ENCODE data around the gene JAK3. TPM values are rescaled to one million over a fixed set of nuclear protein-coding genes. Genes with fewer than 3 reads are reported as not detected.

JAK3 gene
- total and polyA plus RNA-seq, 10 of the 15 experiments (the other 5 are each of a cell fraction or from before 2014, with no cell fraction given) = 7.8 to 67.9 (median 33.3) TPM

GRCh38 chr19:17796013-17796837, 51.6 kb downstream of the JAK3 start:
- Histone ChIP-seq H2AFZ (ENCODE audit: control insufficient read depth, low read depth, low read length) (no peak overlapping the region), H3K4me3 (no peak overlapping the region), H4K20me1 (ENCODE audit: control insufficient read depth, insufficient read depth) (no peaks in the 10 kb centered on the region), H3K4me2 (ENCODE audit: control insufficient read depth, insufficient read depth) (no peak overlapping the region), H3K9ac (ENCODE audit: control insufficient read depth, insufficient read depth, low read length) (no peak overlapping the region), H3K36me3 (ENCODE audit: control insufficient read depth in 2 of 2, insufficient read depth in 2 of 2, low read length in 1 of 2) (no peaks in the 10 kb centered on the region), H3K27me3 (replicated peaks in 1 of 2; ENCODE audit: control insufficient read depth in 2 of 2, insufficient read depth in 2 of 2, low read length in 1 of 2) (peaks cover 3 to 6% of the 10 kb centered on the region in 2 experiments; a peak in 3 of 4 replicates), H3K27ac (ENCODE audit: control insufficient read depth, insufficient read depth) (no peak overlapping the region), H3K4me1 (ENCODE audit: control insufficient read depth, insufficient read depth, low read length) (no peaks in the 10 kb centered on the region), H3K9me3 (replicated peaks; ENCODE audit: control insufficient read depth, insufficient read depth, low read length) (no peaks in the 10 kb centered on the region), H3K79me2 (ENCODE audit: control insufficient read depth, insufficient read depth, low read length) (no peaks in the 10 kb centered on the region)
- TF ChIP-seq POLR2AphosphoS5 (IDR thresholded peaks at IDR 0.05; ENCODE audit: low read length) (no peak), REST (IDR thresholded peaks at IDR 0.05; ENCODE audit: low read depth, low read length) (no peak), ATF7 (IDR thresholded peaks at IDR 0.05; ENCODE audit: low read depth) (no peak), MTA2 (IDR thresholded peaks at IDR 0.05; ENCODE audit: low read depth) (no peak), EGR1 (IDR thresholded peaks at IDR 0.05; ENCODE audit: borderline replicate concordance in 1 of 2, low read depth in 2 of 2, low read length in 2 of 2) (no peak), EZH2 (IDR thresholded peaks at IDR 0.05; ENCODE audit: borderline replicate concordance, control insufficient read depth, low read depth, low read length) (no peak), SRF (IDR thresholded peaks at IDR 0.05; ENCODE audit: low read depth in 2 of 2, low read length in 2 of 2) (no peak), ZBTB11 (CRISPR knock-in tag; IDR thresholded peaks at IDR 0.05) (no peak), FOXK2 (IDR thresholded peaks at IDR 0.05) (no peak), RCOR1 (conservative IDR thresholded peaks at IDR 0.05; ENCODE audit: low read depth, low read length) (no peak)
- in situ Hi-C loops (cut with MboI) (no loop called here), intact Hi-C loops (cut with micrococcal nuclease; ENCODE audit: unreplicated experiment) (no loop called here)
- ChIA-PET CTCF (interaction anchor here (0.8 to 1.6 kb wide), 2 partner anchors 58 to 190 kb away, joined by 3 read pairs; no protein-coding TSS in a partner anchor), RAD21 (ENCODE audit: unreplicated experiment) (no interaction called here), SMC1A (ENCODE audit: uncharacterized antibody, unreplicated experiment) (no interaction called here), POLR2A (no interaction called here)
- WGBS (ENCODE audit: insufficient coverage, insufficient replicate concordance, low lambda C conversion rate, missing lambda C conversion rate) = 15% methylated on average over 6 of the region's 6 CpGs
- no peak for FAIRE-seq
- no peak for DNase-seq (ENCODE audit: low read depth, low spot score)
- no peak; the same call in 2 of the 3 replicates for ATAC-seq
- BruUV-seq (replicated peaks) = no TSS peak

All from GM12878 (cell line).